Suprapubic skin (tissue), 4 donors: ENCODE measurements around the gene CISD1.

ENCODE experiments used
- CTCF ChIP-seq, 2 donors: fragments of 200-600 bp in 1 of 2; fragments of 450-650 bp in 1 of 2; sonication (generic) in 1 of 2; IDR thresholded peaks; one replicate each; pipeline ENCODE4 v1.5.1; 2016 to 2019; ENCODE audit warnings: antibody characterized with exemption in 2 of 2, mild to moderate bottlenecking in 1 of 2, moderate library complexity in 1 of 2
- POLR2A ChIP-seq, 2 donors: fragments of 450-650 bp; IDR thresholded peaks; one replicate each; pipeline ENCODE4 v1.6.1; 2017; ENCODE audit warnings: antibody characterized with exemption in 2 of 2, mild to moderate bottlenecking in 2 of 2, moderate library complexity in 2 of 2
- POLR2AphosphoS5 ChIP-seq, 3 donors: sonication (generic); formaldehyde crosslinking; IDR thresholded peaks; one replicate each; pipeline ENCODE4 v1.6.1; 2017; ENCODE audit warnings: antibody characterized with exemption in 3 of 3

- TF ChIP-seq CTCF (IDR thresholded peaks at IDR 0.05) (no peak), POLR2A (IDR thresholded peaks at IDR 0.05) (no peak), POLR2AphosphoS5 (IDR thresholded peaks at IDR 0.05) (no peak)
Measured at GRCh38 chr10:58318346-58318745, 49.4 kb downstream of the CISD1 start.
